Endodermal cell (in vitro differentiated cells): ENCODE data around the gene BSN. TPM values are rescaled to one million over a fixed set of nuclear protein-coding genes. Genes with fewer than 3 reads are reported as not detected.

Experiments used
- DNase-seq: peaks from one replicate; pipeline ENCODE4 v3.0.0-alpha.2; 2017
- H3K27ac ChIP-seq: 2 replicates; pipeline ENCODE4 v1.5.1; 2013; ENCODE audit warnings: mild to moderate bottlenecking, low read depth, low read length, moderate library complexity
- H3K27me3 ChIP-seq: 2 replicates; pipeline ENCODE4 v1.6.1; 2013; ENCODE audit warnings: mild to moderate bottlenecking, low read length, moderate library complexity; ENCODE audit not compliant: insufficient read depth, control insufficient read depth, poor library complexity, severe bottlenecking
- H3K36me3 ChIP-seq: 2 replicates; pipeline ENCODE4 v1.7.0; 2013; ENCODE audit warnings: mild to moderate bottlenecking, low read length, moderate library complexity; ENCODE audit not compliant: control insufficient read depth, insufficient read depth
- H3K4me1 ChIP-seq: one replicate; pipeline ENCODE4 v1.7.0; 2013; ENCODE audit warnings: low read length; ENCODE audit not compliant: control insufficient read depth, insufficient read depth
- H3K4me3 ChIP-seq: 2 replicates; pipeline ENCODE4 v1.5.1; 2013; ENCODE audit warnings: mild to moderate bottlenecking, low read length, moderate library complexity
- H3K9ac ChIP-seq: 2 replicates; pipeline ENCODE4 v1.6.1; 2013; ENCODE audit warnings: mild to moderate bottlenecking, low read length, moderate library complexity; ENCODE audit not compliant: poor library complexity, severe bottlenecking; ENCODE audit errors: extremely low read depth
- H3K9me3 ChIP-seq: 2 replicates; pipeline ENCODE4 v1.6.1; 2013; ENCODE audit warnings: mild to moderate bottlenecking, low read length, moderate library complexity; ENCODE audit not compliant: control insufficient read depth
- H3K27ac Mint-ChIP-seq: 2 replicates; pipeline ENCODE4 v1.8.0; 2020; ENCODE audit warnings: mixed read lengths
- H3K27me3 Mint-ChIP-seq: 2 replicates; pipeline ENCODE4 v1.8.0; 2021; ENCODE audit warnings: mild to moderate bottlenecking, mixed read lengths; ENCODE audit not compliant: insufficient read depth
- H3K36me3 Mint-ChIP-seq: 2 replicates; pipeline ENCODE4 v1.8.0; 2020; ENCODE audit warnings: low read depth, mixed read lengths
- H3K4me1 Mint-ChIP-seq: 2 replicates; pipeline ENCODE4 v1.8.0; 2020; ENCODE audit warnings: mixed read lengths
- H3K4me3 Mint-ChIP-seq: 2 replicates; pipeline ENCODE4 v1.8.0; 2020; ENCODE audit warnings: mild to moderate bottlenecking, moderate library complexity, mixed read lengths
- H3K9me3 Mint-ChIP-seq: 2 replicates; pipeline ENCODE4 v1.8.0; 2020; ENCODE audit warnings: mild to moderate bottlenecking, mixed read lengths
- CTCF ChIP-seq: fragments of 200-600 bp; sonication (generic); conservative IDR thresholded peaks from 2 replicates; pipeline ENCODE4 v1.5.0; 2021; ENCODE audit warnings: antibody characterized with exemption, mild to moderate bottlenecking
- WGBS, 2 experiments: methylation state at CpG; one replicate each; pipeline versions ENCODE4 v1.1.5 to v1.1.7; 2013; ENCODE audit warnings: missing lambda C conversion rate in 2 of 2, mixed read lengths in 1 of 2; ENCODE audit not compliant: insufficient coverage in 1 of 2, insufficient read length in 1 of 2; 5-methylcytosine and 5-hydroxymethylcytosine counted together
- total RNA-seq, 2 donors: library from RNA; stranded (reverse); fragmentation: NEBNext Ultra II Directional in 1 of 2; extraction: Animal tissue kit (Norgen Biotek cat#: 25700) in 1 of 2; gene quantifications; 2 replicates in 1 of 2; 3 replicates in 1 of 2; pipeline ENCODE4 v1.2.1, GENCODE V29; 2021

Gene BSN
- total RNA-seq, 2 donors from 2014 or later, result 2.4 to 2.5 TPM

- Histone ChIP-seq H3K27ac (no peak overlapping the region), H3K4me3 (no peak overlapping the region), H3K4me1 (no peaks in the 10 kb centered on the region), H3K9me3 (no peaks in the 10 kb centered on the region), H3K9ac (no peak overlapping the region), H3K27me3 (no peaks in the 10 kb centered on the region), H3K36me3 (no peaks in the 10 kb centered on the region)
- WGBS, 2 experiments, result 93% methylated on average over 2 of the region's 2 CpGs
- H3K27me3 Mint-ChIP-seq, result no peaks in the 10 kb centered on the region
- no peaks in the 10 kb centered on the region for H3K4me1 Mint-ChIP-seq
- no peak overlapping the region for H3K4me3 Mint-ChIP-seq
- no peak for TF ChIP-seq CTCF
- no peaks in the 10 kb centered on the region for H3K9me3 Mint-ChIP-seq
- no peak overlapping the region for H3K27ac Mint-ChIP-seq
- DNase-seq, result peak; percentile 30
- H3K36me3 Mint-ChIP-seq, result no peaks in the 10 kb centered on the region
These were observed 52.1 kb downstream of the BSN start for GRCh38 chr3:49606427-49606826.

DNA sequence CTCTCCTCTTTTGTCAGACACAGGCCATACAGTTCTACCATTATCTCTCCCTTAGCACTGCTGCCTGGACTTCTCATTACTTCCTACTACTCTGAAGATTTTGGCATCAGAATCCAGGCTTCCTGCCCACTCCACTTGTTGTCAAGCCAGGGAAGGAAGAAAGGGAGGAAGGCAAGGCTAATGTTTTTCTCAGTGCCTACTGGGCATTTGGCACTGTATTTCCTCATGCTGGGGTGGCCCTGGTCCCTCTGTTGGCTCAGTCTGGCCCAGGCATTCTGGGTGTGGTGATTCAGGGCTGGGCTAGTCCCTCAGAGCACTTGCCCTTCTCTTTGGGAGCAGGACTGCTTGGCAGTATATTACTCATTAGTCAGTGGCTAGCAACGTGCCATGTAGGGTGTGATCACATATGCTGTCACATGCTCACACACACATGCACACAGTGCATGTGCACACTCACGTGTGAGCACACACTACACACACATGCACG lies 52.9 kb downstream of the BSN start:
- 88 to 100% methylated on average over 3 of the region's 3 CpGs for WGBS, 2 experiments
- H3K36me3 Mint-ChIP-seq, result no peaks in the 10 kb centered on the region
- no peak overlapping the region for H3K4me3 ChIP-seq
- DNase-seq, result peak; percentile 23
- H3K27ac Mint-ChIP-seq, result no peak overlapping the region
- H3K4me3 Mint-ChIP-seq, result no peak overlapping the region
- H3K27ac ChIP-seq, result no peak overlapping the region
- no peaks in the 10 kb centered on the region for H3K9me3 Mint-ChIP-seq
- TF ChIP-seq CTCF, result no peak
- no peaks in the 10 kb centered on the region for H3K27me3 Mint-ChIP-seq
- no peak overlapping the region for H3K9ac ChIP-seq
- H3K27me3 ChIP-seq, result no peaks in the 10 kb centered on the region
- H3K36me3 ChIP-seq, result no peaks in the 10 kb centered on the region
- H3K4me1 Mint-ChIP-seq, result no peaks in the 10 kb centered on the region
- no peaks in the 10 kb centered on the region for H3K4me1 ChIP-seq
- H3K9me3 ChIP-seq, result no peaks in the 10 kb centered on the region

DNA sequence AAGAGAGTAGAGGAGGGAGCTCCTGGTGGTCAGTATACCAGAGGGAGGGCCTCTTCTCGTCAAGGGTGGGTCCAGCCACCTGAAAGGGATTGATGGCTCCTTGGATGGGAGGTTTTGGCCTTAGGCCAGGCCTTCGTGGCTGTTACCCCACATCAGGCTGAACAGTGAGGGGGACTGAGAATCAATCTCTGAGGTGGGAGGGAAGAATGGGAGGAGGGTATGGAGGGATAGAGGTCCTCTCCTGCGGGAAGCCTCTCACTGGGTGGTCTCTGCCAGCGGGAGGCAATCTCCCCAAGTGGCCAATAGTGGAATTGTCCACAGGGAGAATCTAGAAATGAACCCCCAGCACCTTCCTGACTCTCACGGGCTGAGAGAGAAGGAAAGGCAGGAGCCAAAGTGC lies 53.5 kb downstream of the BSN start:
- H3K4me1 ChIP-seq, result no peaks in the 10 kb centered on the region
- no peaks in the 10 kb centered on the region for H3K9me3 ChIP-seq
- no peak overlapping the region for H3K9ac ChIP-seq
- no peaks in the 10 kb centered on the region for H3K27me3 ChIP-seq
- no peak overlapping the region for H3K27ac ChIP-seq
- H3K4me3 ChIP-seq, result no peak overlapping the region
- WGBS, 2 experiments, result 71 to 95% methylated on average over 4 to 5 of the region's 5 CpGs
- Mint-ChIP-seq H3K27ac (no peak overlapping the region), H3K36me3 (peaks cover 2% of the 10 kb centered on the region), H3K27me3 (no peaks in the 10 kb centered on the region), H3K4me1 (no peaks in the 10 kb centered on the region), H3K4me3 (no peak overlapping the region), H3K9me3 (peaks cover 4% of the 10 kb centered on the region)
- peak; percentile 57 for TF ChIP-seq CTCF
- H3K36me3 ChIP-seq, result no peaks in the 10 kb centered on the region
- peak; percentile 45 for DNase-seq
